T-helper 17 cell (primary cell): ENCODE data around the gene IFT122. TPM values are rescaled to one million over a fixed set of nuclear protein-coding genes. Genes with fewer than 3 reads are reported as not detected.
"Not testable (repeated sequence)": the region's sequence is repeated elsewhere in the genome, so short reads cannot be mapped to it uniquely, and the experiment has no call there.

Source experiments
- ATAC-seq: fragments of 150-1000 bp; cut with Tn5 transposase; 2 replicates; pipeline ENCODE4 v1.10.0; 2021; ENCODE audit warnings: mild to moderate bottlenecking, moderate library complexity
- DNase-seq, 3 donors: peaks; one replicate each; pipeline versions ENCODE4 v3.0.0 to v3.0.0-alpha.2; 2020 to 2021
- H3K9me3 ChIP-seq: one replicate; pipeline ENCODE4 v1.7.0; 2013; ENCODE audit warnings: low read length, mild to moderate bottlenecking; ENCODE audit not compliant: control insufficient read depth, poor library complexity, severe bottlenecking
- H3K27ac Mint-ChIP-seq: one replicate; pipeline ENCODE4 v1.8.0; 2022; ENCODE audit warnings: mild to moderate bottlenecking, moderate library complexity, mixed read lengths
- H3K27me3 Mint-ChIP-seq: one replicate; pipeline ENCODE4 v1.8.0; 2022; ENCODE audit warnings: mixed read lengths
- H3K36me3 Mint-ChIP-seq: one replicate; pipeline ENCODE4 v1.8.0; 2022; ENCODE audit warnings: low read depth, mixed read lengths
- H3K4me1 Mint-ChIP-seq: one replicate; pipeline ENCODE4 v1.8.0; 2022; ENCODE audit warnings: mild to moderate bottlenecking, mixed read lengths
- H3K4me3 Mint-ChIP-seq: one replicate; pipeline ENCODE4 v1.8.0; 2022; ENCODE audit warnings: mild to moderate bottlenecking, moderate library complexity, mixed read lengths
- total RNA-seq, 4 donors: library from RNA in 2 of 4; stranded (reverse) in 2 of 4; gene quantifications; one replicate each; pipeline ENCODE4 v1.2.3 and lab custom pipeline; 2022 to 2026

The IFT122 gene
- total RNA-seq, 2 donors from 2014 or later: 20.1 to 22.8 TPM

DNA sequence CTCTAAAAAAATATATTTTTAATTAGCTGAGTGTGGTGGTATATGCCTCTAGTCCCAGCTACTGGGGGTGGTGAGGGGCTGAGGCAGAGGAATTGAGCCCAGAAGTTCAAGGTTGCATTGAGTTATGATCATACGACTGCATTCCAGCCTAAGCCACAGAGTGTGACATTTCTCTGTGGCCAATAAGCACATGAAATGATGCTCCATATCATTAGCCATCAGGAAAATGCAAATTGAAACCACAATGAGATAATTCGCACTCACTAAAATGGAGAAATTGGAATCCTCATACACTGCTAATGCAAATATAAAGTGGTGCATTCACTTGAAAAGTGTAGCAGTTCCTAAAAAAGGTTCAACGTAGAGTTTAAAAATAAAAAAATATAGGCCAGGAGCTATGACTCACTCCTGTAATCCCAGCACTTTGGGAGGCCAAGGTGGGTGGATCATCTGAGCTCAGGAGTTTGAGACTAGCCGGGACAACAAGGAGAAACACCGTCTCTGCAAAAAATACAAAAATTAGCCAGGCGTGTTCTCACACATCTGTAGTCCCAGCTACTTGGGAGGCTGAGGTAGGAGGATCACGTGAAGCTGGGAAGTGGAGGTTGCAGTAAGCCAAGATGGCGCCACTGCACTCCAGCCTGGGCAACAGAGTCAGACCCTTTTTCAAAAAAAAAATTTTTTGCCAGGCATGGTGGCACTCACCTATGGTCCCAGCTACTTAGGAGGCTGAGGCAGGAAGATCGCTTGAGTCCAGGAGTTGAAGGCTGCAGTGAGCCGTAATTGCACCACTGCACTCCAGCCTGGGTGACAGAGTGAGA is 35.2 kb downstream of the IFT122 start:
- Mint-ChIP-seq H3K27me3 (no peaks in the 10 kb centered on the region), H3K4me1 (peaks cover 8% of the 10 kb centered on the region), H3K4me3 (no peak overlapping the region), H3K27ac (no peak overlapping the region), H3K36me3 (peaks cover 8% of the 10 kb centered on the region)
- ATAC-seq: no peak
- no peak for DNase-seq
- H3K9me3 ChIP-seq: no peaks in the 10 kb centered on the region

DNA sequence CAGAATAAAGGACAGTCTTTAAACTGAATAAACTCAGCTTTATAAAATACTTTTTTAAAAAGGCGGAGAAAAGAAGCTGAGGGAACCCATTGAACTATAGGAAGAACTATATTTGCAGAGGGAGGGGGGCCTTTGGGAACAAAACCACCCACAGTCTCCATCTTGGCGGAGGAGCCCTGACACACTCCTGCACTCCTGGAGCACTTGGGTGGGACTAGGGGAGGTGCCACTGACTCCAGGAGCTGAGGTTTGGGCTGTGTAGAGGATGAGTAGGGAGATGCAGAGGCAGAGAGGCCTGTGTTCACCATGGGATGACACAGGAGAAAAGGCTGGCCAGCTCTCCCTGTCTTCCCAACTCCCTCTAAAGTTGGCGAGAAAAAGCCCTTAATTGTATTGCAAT is 35.8 kb downstream of the IFT122 start:
- H3K27me3 Mint-ChIP-seq: no peaks in the 10 kb centered on the region
- H3K9me3 ChIP-seq: no peaks in the 10 kb centered on the region
- no peak overlapping the region for H3K27ac Mint-ChIP-seq
- ATAC-seq: no peak
- H3K36me3 Mint-ChIP-seq: peaks cover 8% of the 10 kb centered on the region
- DNase-seq: no peak
- no peak overlapping the region for H3K4me3 Mint-ChIP-seq
- H3K4me1 Mint-ChIP-seq: peaks cover 8% of the 10 kb centered on the region

- no peak overlapping the region for H3K27ac Mint-ChIP-seq
- H3K4me1 Mint-ChIP-seq: peaks cover 13% of the 10 kb centered on the region
- ATAC-seq: no peak
These were observed 36.6 kb downstream of the IFT122 start for GRCh38 chr3:129476586-129476985.

DNA sequence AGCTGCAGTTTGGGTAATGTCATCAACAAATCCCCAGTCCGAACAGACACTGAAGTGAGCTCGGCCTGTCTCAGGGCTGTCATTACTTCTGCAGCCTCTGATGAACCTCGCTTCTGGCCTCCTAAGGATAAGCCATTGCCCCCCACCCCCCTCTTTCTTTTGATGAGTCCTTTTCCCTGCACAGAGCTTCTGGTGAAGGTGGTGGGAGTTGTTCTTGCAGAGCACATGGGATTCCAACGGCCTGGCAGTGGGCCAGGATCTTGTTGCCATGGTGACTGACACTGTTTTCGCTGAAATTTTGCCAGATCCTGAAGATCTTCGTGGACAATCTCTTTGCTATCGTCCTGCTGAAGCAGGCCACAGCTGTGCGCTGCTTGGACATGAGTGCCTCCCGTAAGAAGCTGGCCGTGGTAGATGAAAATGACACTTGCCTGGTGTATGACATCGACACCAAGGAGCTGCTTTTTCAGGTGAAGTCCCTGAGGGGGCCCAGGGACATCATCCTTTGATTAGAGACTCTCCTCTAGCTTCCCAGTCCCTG is 41.3 kb downstream of the IFT122 start:
- Mint-ChIP-seq H3K4me1 (peaks cover 20% of the 10 kb centered on the region), H3K27ac (peak overlapping the region; percentile 93)
- H3K36me3 Mint-ChIP-seq, DNase-seq, H3K9me3 ChIP-seq, H3K4me3 Mint-ChIP-seq, ATAC-seq, H3K27me3 Mint-ChIP-seq: not testable (repeated sequence)

More at GRCh38 chr3:129476586-129476985, 36.6 kb downstream of the IFT122 start:
- H3K4me3 Mint-ChIP-seq: no peak overlapping the region
- H3K27me3 Mint-ChIP-seq: no peaks in the 10 kb centered on the region
- no peak for DNase-seq
- peaks cover 8% of the 10 kb centered on the region for H3K36me3 Mint-ChIP-seq
- no peaks in the 10 kb centered on the region for H3K9me3 ChIP-seq

- Mint-ChIP-seq H3K4me1 (peaks cover 20% of the 10 kb centered on the region), H3K27ac (peak overlapping the region; percentile 93), H3K4me3 (peak overlapping the region; percentile 19), H3K27me3 (no peaks in the 10 kb centered on the region), H3K36me3 (peaks cover 3% of the 10 kb centered on the region)
- peak in 2 of 3 donors; percentile 24 to 28 for DNase-seq
- ATAC-seq: peak; percentile 97
- no peaks in the 10 kb centered on the region for H3K9me3 ChIP-seq
These were observed 41.8 kb downstream of the IFT122 start for GRCh38 chr3:129481766-129482332.

- H3K27me3 Mint-ChIP-seq: no peaks in the 10 kb centered on the region
- H3K36me3 Mint-ChIP-seq: peaks cover 3% of the 10 kb centered on the region
- DNase-seq (no peak), ATAC-seq (no peak)
- no peak overlapping the region for H3K4me3 Mint-ChIP-seq
- no peaks in the 10 kb centered on the region for H3K9me3 ChIP-seq
- H3K27ac Mint-ChIP-seq: peak overlapping the region; percentile 93
- peaks cover 20% of the 10 kb centered on the region for H3K4me1 Mint-ChIP-seq
These were observed 42.7 kb downstream of the IFT122 start for GRCh38 chr3:129482721-129483120.

DNA sequence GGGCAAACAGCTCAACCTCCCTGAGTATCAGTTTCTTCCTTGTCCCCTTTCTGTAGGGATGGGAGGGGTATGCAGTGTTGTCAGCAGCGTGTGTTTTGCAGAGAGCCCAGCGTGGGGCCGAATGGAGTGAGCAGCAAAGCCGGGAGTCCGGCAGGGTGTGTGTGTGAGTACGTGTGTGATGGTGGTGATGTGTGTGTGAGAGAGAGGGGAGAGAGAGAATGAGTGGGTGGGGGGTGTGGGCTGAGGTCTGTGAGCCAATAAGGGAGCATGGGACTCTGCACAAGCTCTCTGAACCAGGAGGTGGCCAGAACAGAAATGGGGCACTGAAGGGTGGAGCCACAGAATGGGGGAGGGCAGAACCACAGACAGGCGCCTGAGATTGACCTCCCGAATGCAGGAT is 43.8 kb downstream of the IFT122 start:
- Mint-ChIP-seq H3K27me3 (no peaks in the 10 kb centered on the region), H3K36me3 (peaks cover 3% of the 10 kb centered on the region), H3K27ac (no peak overlapping the region), H3K4me1 (peaks cover 20% of the 10 kb centered on the region), H3K4me3 (no peak overlapping the region)
- DNase-seq: no peak
- no peak for ATAC-seq
- no peaks in the 10 kb centered on the region for H3K9me3 ChIP-seq

DNA sequence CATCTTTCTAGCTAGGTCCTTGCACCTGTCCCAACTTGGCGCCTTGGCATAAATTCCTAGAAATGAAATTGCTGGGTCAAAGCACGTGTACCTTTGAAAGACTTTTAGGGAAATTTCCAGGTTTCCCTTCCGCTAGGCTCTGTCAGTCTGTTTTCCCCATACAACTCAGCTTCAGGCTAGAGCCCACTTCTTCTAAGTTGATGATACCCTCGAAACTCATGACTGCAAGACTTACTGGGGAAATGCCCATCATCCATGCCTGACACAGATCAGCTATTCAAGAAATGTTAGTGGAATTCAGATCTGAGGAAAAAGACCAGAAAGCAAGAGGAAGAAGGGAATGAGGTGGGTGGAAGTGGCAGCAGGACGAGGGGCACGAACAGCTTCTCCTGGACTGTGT is 45.1 kb downstream of the IFT122 start:
- H3K4me3 Mint-ChIP-seq, ATAC-seq, DNase-seq, H3K36me3 Mint-ChIP-seq, H3K9me3 ChIP-seq, H3K27me3 Mint-ChIP-seq: not testable (repeated sequence)
- peaks cover 19% of the 10 kb centered on the region for H3K4me1 Mint-ChIP-seq
- H3K27ac Mint-ChIP-seq: peak overlapping the region; percentile 73

- H3K27ac Mint-ChIP-seq: peak overlapping the region; percentile 73
- no peaks in the 10 kb centered on the region for H3K27me3 Mint-ChIP-seq
- H3K4me3 Mint-ChIP-seq: no peak overlapping the region
These were observed 46.0 kb downstream of the IFT122 start for GRCh38 chr3:129485721-129486663.

GRCh38 chr3:129486664-129487035 is 46.6 kb downstream of the IFT122 start:
- no peaks in the 10 kb centered on the region for H3K9me3 ChIP-seq
- no peaks in the 10 kb centered on the region for H3K27me3 Mint-ChIP-seq
- peaks cover 12% of the 10 kb centered on the region for H3K4me1 Mint-ChIP-seq
- no peak for ATAC-seq
- DNase-seq: no peak
- peaks cover 3% of the 10 kb centered on the region for H3K36me3 Mint-ChIP-seq
- H3K4me3 Mint-ChIP-seq: no peak overlapping the region
- no peak overlapping the region for H3K27ac Mint-ChIP-seq

More at GRCh38 chr3:129485721-129486663, 46.0 kb downstream of the IFT122 start:
- Mint-ChIP-seq H3K36me3 (peaks cover 3% of the 10 kb centered on the region), H3K4me1 (peaks cover 17% of the 10 kb centered on the region)
- no peaks in the 10 kb centered on the region for H3K9me3 ChIP-seq
- ATAC-seq: no peak
- no peak for DNase-seq

DNA sequence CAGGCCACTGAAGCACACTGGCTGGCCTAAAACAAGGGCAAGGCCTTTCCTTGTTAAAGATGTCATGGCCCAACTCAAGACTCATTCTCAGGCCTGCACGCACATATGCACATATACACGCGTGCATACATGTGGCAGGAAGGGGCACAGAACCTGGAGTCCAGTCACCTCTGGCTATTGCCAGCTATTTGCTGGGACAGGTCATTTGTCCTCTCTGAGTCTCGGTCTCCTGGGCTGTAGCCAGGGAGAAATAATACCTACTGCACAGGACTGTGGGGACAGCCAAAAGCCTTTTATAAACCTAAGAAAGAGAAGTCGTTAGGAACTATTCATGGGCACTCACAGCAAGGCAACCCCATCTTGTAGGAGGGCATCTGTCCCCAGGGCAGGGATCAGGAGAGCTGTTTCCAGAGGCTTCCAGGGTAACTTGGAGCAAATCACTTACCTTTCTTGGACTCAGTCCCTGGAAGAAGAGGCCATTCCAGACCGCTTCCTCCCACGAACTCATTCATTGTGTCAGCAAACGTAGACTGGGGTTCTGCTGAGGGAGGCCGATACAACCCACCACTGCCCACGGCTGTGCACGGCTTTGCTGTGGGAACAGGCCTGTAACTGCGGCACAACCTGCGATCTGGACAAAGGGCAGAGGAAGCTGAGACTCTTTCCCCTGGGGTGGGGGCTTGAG is 47.3 kb downstream of the IFT122 start:
- no peak overlapping the region for H3K4me3 Mint-ChIP-seq
- H3K27me3 Mint-ChIP-seq: no peaks in the 10 kb centered on the region
- peaks cover 6% of the 10 kb centered on the region for H3K4me1 Mint-ChIP-seq
- no peaks in the 10 kb centered on the region for H3K9me3 ChIP-seq
- DNase-seq: no peak
- H3K36me3 Mint-ChIP-seq: peaks cover 3% of the 10 kb centered on the region
- ATAC-seq: no peak
- no peak overlapping the region for H3K27ac Mint-ChIP-seq

DNA sequence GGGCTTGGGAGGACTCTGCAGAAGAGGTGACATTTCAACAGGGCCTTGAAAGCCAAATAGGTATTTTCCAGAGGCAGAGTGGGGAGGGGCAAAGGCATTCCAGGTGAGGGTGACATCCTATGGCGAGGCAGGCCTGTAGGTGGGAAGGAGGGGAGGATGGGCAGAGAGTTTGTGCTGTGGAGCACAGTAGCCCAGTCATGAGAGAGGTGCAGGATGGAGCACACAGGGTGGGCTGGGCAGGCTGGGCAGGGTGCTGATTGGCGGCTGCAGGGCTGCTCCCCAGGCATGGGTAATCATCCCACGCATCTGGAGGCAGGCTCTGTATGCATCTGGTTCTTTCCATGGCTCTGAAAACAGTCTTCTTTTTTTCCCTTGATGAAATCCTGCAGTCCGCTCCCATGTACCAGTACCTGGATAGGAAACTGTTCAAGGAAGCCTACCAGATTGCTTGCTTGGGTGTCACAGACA is 47.9 kb downstream of the IFT122 start:
- ATAC-seq, H3K4me1 Mint-ChIP-seq, DNase-seq, H3K9me3 ChIP-seq, H3K4me3 Mint-ChIP-seq, H3K27ac Mint-ChIP-seq, H3K27me3 Mint-ChIP-seq, H3K36me3 Mint-ChIP-seq: not testable (repeated sequence)
